ENCODE data around the gene PYHIN1.
"Not testable (repeated sequence)": the region's sequence is repeated elsewhere in the genome, so short reads cannot be mapped to it uniquely, and the experiment has no call there.

PYHIN1 gene

DNA sequence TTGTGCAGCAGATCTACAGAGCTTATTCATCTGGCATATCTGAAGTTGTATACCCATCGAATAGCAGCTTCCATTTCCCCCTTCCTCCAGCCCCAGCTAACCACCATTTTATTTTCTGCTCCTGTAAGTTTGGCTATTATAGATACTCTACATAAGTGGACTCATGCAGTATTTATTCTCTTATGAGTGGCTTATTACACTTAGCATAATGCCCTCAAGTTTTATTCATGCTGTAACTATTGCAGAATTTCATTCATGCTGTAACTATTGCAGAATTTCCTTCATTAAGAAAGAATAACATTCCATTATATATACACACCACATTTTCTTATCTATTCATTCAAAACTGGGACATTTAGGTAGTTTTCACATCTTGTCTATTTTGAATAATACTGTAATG is 47.9 kb downstream of the PYHIN1 start:
- DNase-seq (ENCODE audit: low read depth in 4 of 4, low spot score in 1 of 4), result no peak

DNA sequence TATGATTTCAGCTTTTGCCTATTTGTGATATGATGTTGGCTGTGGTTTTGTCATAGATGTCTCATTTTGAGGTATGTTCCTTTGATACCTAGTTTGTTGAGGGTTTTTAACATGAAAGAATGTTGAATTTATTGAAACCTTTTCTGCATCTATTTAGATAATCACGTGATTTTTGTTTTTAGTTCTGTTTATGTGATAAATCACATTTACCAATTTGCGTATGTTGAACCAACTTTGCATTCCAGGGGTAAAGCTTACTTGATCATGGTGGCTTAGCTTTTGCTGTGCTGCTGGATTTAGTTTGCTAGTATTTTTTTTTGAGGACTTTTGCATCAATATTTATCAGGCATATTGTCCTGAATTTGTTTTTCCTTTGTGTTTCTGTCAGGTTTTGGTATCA is 51.9 kb downstream of the PYHIN1 start:
- DNase-seq (ENCODE audit: low read depth in 4 of 4, low spot score in 1 of 4), result no peak

DNA sequence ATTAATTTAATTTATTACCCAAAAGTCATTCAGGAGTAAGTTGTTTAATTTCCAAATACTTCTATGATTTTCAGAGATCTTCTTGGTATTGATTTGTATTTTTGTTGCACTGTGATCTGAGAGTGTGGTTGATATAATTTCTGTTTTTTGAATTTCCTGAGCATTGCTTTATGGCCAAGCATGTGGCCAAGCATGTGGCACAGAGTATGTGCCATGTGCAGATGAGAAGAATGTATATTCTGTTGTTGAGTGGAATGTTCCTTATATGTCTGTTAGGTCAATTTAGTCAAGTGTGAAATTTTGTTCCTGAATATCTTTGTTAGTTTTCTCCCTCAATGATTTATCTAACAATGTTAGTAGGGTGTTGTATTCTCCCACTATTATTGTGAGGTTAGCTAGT is 53.0 kb downstream of the PYHIN1 start:
- no peak for DNase-seq (ENCODE audit: low read depth in 4 of 4, low spot score in 1 of 4)

DNA sequence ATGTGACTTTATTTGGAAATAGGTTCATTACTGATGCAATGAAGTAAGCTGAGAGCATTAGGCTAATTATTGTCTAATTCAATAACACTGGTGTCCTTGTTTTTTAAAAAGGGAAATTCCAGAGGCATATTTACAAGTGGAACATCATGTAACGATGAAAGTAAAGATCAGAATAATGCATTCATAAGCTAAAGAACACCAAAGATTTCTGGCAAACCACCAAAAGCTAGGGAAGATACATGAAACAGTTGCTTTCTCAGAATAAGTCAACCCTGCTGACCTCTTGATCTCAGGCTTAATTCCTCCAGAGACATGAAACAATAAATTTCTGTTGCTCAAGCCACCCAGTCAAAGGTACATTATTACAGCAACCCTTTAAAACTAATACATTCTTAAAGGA is 58.1 kb downstream of the PYHIN1 start:
- DNase-seq (ENCODE audit: low read depth in 4 of 4, low spot score in 1 of 4), result no peak

DNA sequence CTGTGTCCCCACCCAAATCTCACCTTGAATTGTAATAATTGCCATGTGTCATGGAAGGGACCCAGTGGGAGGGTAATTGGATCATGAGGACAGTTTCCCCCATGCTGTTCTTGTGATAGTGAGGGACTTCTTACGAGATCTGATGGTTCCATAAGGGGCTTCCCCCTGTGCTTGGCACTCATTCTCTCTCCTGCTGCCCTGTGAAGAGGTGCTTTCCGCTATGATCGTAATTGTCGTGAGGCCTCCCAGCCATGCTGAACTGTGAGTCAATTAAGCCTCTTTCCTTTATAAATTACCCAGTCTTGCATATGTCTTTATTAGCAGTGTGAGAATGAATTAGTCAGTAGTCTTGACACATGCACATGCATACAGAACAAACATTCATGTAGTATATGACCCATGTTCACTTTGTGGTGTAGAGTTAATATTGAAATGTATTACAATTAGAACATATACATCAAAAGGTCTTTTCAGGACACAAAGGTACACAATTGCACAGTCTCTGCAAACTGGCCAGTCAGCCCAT is 61.5 kb downstream of the PYHIN1 start:
- DNase-seq (ENCODE audit: low read depth in 4 of 4, low spot score in 1 of 4), result no peak

DNA sequence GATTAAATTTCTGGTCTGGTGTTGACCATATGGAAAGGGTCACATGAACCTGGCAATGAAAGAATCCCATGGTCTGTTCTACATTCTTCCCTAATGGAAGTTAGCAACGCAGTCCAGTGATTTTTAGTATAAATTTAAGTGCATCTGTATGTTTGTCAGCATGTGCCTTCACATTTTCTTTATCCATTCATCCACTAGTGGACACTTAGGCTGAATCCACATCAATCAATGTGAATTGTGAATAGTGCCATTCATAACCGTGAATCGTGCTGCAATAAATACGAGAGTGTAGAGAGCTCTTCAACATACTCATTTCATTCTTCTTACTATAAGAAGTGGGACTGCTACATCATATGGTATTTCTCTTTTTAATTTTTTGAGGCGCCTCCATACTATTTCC is 65.6 kb downstream of the PYHIN1 start:
- no peak for DNase-seq (ENCODE audit: low read depth in 4 of 4, low spot score in 1 of 4)

DNA sequence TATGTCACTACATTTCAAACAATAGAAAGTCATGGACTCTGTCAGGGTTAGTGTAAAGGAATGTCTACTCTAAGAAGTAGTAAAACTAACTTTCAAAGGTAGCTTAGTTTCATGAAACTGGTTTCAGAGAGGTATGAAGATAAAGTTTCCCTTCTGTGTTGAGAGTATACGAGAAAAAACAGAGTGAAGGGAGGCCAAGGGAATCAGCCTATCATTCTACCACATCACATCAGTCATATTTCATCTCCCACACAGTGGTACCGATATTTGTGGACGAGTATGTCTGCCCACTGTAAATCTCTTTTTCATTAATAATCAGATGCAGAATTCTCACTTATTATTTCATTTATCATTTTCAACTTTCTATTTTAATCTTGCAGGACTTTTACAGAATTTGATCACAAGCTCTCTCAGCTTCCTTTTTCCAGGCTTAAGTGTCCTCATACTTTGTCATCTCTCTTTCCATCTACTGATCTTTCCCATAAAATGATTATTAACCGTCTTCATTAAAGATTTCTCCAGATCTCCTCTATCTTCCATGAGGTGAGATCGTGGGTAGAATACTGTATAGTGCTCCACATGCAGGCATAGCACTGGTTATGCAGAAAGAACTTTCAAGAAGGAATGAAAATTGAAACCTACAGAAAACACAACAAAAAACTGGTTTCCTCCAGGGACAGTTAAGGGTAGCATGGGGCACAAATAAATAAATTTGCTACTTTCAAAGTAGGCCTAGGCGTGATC is 66.9 kb downstream of the PYHIN1 start:
- DNase-seq (ENCODE audit: low read depth in 4 of 4, low spot score in 1 of 4), result no peak

DNA sequence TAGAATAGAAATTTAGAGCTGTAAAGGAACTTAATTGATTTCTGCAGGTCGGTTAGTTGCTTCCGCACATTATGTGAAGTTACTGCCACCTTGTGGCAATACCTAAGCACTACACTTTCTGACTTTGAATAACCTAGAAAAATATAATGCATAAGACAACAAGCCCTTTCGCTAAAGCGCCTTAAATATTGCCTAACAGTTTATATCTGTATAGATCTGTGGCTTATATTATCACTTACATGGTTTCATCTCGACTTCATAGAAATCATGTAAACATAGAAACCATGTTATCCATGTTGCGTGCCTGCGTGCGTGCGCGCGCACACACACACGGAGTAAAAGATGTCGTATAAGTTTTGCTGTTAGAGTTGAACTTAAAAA is 67.4 kb downstream of the PYHIN1 start:
- DNase-seq (ENCODE audit: low read depth in 4 of 4, low spot score in 1 of 4), result no peak

DNA sequence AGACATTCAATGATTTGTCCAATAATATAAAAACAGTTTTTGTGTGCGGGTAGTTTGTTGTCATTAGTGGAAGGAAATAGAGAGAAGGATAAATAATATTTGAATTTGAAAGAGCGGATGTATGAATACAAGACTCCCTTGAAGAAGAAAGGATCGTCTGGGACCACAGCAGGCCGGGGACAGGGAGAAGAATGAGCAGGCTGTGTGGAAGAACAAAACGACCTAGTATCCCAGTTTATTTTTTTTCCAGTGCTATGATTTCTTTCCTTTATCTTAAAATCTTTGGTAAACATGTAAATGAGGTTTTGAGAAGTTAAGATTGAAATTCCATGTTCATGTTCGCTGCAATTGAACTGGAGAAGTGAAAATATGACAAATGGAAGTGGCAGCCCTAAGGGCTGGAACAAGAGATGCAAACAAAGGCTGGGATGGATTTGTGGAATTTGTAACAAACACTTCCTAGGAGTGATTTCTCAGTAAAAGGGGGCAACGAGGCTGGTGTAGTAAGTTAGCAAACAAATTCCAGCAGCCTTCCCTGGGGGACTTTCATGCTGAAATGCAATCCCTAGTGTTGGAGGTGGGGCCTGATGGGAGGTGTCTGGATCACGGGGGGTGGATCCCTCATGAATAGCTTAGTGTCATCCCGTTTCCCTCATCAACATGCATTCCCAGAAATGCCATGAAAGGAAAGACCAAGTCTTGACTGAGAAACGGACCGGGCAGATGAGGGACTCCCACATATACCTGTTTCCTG is 68.1 kb downstream of the PYHIN1 start:
- DNase-seq (ENCODE audit: low read depth in 4 of 4, low spot score in 1 of 4), result no peak

DNA sequence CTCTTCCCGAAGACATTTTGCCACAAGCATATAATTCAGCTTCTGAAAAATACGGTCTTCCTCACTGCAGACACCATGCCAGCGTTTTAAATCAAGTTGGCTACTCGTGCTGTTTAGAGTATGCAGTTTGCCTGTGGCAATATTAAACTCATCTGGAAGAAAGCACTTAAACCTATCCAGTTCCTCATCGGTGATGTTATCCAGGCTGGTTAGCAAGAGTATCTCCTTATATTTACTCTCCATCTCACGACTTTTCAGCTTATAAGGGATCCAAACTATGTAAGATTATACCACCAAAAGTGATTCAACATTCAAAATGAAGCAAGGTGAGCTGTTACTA is 68.7 kb downstream of the PYHIN1 start:
- no peak for DNase-seq (ENCODE audit: low read depth in 4 of 4, low spot score in 1 of 4)

DNA sequence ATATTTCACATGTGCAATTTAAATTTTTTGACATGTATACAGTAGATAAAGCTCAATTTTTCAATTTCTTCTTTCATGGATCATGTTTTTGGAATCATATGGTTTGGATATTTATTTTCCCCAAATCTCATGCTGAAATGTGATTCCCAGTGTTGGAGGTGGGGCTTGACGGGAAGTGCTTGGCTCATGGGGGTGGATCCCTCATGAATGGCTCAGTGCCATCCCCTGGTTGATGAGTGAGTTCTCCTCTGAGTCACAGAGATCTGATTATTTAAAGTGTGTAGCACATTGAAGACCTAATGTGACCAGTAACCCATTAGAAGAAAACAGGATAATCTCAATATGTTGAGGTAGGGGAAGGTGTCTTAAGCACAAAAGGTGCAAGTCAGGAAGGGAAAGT is 69.3 kb downstream of the PYHIN1 start:
- DNase-seq (ENCODE audit: low read depth in 4 of 4, low spot score in 1 of 4), result no peak

DNA sequence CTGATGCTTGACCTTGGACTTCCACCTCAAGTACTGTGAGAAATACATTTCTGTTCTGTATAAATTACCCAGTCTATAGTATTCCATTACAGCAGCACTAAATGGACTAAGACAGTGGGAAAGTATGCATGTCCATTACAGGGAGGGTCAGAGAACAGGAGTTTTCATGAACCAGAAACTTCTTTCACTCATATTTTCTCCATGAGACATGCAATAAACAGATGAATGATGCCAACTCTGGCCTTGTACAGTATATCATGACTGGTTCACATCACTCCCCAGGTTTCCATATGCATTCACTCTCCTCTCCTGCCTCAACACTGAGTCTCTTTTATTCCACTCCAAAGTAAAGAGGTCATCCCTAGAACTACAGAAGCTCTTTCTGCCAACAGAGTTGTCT is 73.8 kb downstream of the PYHIN1 start:
- no peak for DNase-seq (ENCODE audit: low read depth in 4 of 4, low spot score in 1 of 4)

DNA sequence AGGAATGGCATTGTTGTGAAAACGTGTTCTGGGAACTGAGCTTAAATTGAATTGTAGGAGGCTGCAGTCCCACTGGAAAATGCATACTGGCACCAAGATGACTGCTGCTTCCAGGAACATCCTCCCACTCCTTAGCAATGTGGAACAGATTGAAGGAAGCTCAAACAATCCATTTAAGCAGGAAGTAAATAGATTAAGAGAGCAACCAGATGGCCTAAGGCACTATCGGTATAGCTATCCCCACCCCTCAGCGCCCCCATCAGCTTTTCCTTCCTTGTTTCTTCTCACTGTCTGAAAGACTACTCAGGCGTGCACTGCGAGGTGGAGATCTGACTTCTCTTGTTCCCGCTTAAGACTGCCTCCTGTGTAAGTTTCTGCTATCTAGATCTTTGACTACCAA is 74.3 kb downstream of the PYHIN1 start:
- DNase-seq (ENCODE audit: low read depth in 4 of 4, low spot score in 1 of 4), result no peak

DNA sequence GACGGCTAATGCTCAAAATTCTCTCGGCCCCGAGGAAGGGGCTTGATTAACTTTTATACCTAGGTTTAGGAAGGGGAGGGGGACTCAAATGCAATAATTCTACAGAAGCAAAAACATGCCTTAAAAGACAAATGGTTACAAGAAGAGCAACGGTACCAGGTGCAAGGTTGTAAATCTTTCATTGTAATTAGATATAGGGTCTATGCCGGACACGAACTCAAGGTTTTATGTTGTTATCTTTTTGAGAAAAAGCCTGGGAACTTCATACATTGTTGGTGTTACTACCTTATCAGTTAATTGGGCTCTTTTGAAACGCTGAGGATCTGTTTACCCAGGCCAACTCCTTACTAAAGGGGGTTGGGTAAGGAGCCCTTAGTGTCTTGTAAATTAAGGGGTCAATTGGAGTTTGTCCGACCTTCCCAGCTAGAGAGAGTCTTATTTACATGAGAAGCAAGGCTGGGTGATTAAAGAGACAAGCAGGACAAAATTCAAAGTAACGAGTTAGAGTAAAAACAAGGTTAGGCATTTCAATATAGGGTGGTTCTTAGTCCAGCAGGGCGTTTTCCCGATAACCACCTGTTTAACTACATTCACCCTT is 75.0 kb downstream of the PYHIN1 start:
- not testable (repeated sequence) for DNase-seq (ENCODE audit: low read depth in 4 of 4, low spot score in 1 of 4)

DNA sequence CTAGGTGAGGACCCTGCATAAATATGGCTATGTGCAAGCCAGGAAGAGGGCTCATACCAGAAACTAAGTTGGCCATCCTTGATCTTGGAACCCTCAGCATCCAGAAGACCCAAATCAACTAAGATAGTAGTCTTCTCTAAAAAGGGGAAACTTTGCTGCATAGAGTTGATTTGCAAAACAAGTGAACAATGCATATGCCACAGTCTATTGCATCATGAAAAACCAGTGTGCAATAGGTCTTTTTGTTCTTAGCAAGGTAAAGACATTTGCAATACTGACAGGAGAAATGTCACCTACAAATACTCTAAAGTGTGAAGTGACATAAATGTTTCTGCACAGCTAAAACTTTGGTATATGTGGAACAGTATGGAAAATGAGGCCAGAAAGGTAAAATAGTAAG is 76.4 kb downstream of the PYHIN1 start:
- no peak for DNase-seq (ENCODE audit: low read depth in 4 of 4, low spot score in 1 of 4)

DNA sequence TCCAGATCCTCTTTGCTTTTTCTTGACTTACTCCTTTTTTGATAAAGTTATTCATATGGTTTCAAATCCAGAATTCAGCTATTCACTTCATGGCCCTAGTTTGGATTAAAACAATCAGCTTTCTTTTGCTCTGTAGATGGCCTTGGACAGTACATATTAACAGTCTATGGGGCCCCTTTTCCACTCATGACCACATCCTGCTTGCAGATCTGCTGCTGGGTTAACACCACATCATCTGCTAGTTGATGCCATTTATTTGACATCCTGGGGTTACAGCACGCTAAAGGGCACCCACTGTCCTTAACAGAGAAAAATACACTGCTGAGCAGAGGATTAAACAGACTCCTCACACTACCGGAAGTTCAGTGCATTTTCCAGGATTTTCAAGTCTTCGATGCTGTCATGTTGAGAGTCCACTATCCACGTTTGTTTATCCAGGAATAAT is 77.4 kb downstream of the PYHIN1 start:
- no peak for DNase-seq (ENCODE audit: low read depth in 4 of 4, low spot score in 1 of 4)

DNA sequence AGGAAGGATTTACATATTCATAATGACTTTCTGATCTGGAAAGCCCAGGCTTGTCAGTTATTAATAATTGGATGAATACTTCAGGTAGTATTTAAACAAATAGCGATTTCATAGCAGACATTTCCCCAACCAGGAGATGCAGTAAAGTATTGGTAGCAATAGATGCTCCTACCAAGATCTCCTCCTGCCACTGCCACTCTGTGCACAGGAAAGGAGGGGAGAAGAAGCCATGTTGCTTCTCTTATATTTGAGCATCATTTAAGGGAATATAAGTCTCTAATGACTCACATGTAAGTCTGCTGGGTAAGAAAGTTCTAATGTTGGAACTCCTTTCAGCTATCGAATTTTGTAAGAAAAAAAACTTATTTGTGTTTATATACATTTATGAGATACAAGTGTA is 77.9 kb downstream of the PYHIN1 start:
- DNase-seq (ENCODE audit: low read depth in 4 of 4, low spot score in 1 of 4), result no peak

DNA sequence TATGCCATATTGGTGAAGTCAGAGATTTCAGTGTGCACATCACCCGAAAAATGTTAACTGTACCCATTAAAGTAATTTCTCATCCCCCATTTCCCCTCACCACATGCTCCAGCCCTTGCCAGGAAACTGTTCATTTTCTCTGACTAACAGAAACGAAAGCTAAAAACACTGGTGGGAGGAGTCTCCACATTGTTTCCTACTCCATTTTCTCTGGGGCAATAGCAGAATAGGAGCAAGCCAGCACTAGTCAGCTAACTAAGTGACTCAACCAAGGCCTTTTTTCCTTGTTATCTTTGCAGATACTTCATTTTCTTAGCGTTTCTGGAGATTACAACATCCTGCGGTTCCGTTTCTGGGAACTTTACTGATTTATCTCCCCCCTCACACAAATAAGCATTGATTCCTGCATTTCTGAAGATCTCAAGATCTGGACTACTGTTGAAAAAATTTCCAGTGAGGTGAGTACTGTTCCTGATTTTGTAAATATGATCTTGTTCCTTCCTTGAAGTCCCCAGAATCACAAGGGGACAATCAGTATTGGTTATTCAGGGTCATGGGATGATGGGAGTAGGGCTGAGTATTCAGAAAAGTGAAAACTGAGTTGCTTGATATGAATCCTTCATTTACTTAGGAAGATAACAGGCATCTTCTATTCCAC is 78.5 kb downstream of the PYHIN1 start, which contains the start of gene IFI16:
Gene IFI16, plus strand, starts transcription at position 204 of the 658 bp plus-strand sequence. CDS start 4,774 bp downstream, outside the sequence.
- DNase-seq (ENCODE audit: low read depth in 4 of 4, low spot score in 1 of 4), result no peak

DNA sequence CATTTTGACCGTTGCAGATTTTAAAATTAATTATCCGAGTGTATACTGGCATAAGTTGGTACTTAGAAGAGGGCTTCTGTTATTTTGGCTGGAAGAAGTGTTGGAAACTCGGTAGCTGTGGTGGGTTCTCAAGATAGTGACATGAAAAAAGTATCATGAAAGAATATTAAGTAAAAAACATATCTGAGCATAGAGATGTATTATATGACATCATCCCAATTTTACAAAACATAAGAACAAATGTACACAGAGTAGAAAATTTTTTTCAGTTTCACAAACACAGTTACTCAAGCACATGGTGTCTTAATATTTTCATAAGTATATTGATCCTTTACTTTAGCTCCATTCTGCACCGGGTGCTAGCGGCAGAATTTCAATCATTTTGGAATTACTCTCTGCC is 79.0 kb downstream of the PYHIN1 start:
- no peak for DNase-seq (ENCODE audit: low read depth in 4 of 4, low spot score in 1 of 4)

DNA sequence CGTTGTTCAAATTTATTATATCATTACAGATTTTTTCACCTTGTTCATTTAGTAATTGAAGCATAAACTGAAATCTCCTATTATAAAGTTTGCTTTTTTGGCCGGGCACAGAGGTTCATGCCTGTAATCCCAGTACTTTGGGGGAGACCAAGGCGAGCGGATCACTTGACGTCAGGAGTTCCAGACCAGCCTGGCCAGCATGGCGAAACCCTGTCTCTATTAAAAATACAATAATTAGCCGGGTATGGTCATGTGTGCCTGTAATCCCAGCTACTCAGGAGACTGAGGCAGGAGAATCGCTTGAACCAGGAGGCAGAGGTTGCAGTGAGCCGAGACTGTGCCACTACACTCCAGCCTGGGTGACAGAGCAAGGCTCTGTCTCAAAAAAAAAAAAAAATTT is 79.6 kb downstream of the PYHIN1 start:
- not testable (repeated sequence) for DNase-seq (ENCODE audit: low read depth in 4 of 4, low spot score in 1 of 4)

DNA sequence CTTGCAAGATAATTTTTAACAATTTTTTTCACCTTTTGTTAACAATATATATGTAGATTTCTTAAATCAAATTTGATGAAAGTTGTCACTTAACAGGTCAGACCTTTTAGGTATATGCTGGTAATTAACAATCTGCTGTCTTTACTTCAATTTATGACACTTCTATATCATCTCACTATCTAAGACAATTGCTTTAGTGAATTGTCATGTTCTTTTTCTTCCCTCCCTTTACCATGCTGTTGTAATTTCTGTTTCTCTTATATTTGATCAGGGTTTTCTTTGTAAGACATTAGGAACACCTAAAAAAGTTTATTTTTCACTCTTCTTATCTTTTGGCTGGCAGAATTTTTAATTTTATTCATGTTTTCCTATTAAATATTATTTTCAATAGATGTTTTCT is 80.4 kb downstream of the PYHIN1 start:
- DNase-seq (ENCODE audit: low read depth in 4 of 4, low spot score in 1 of 4), result no peak

DNA sequence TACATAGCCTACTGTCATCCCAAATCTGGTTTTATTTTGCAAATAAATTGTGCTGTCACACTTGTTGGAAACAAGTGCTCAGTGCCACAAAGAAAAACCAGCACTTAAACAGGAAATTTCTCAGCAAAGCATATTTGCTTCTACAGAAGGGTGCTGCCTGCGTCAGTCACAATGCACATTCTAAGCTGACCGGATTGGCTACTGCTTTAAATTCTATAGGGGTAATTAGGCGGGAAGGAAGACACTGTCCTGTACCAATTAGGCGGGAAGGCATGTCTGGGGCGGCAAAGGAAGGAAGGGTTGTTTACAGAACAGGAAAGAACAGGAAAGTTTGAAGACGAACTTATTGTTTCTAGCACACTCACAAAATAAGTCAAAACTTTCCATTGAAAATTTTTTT is 81.1 kb downstream of the PYHIN1 start:
- DNase-seq (ENCODE audit: low read depth in 4 of 4, low spot score in 1 of 4), result no peak

All from stimulated activated CD4-positive, alpha-beta T cell treated with anti-CD3 and anti-CD28 coated beads, Interleukin-1b, Interleukin-23, amount 100 ng/mL, for 24 hours (primary cell).